Germinal center (tissue), 1 donor: ENCODE data around the gene FKBP7.
"Not testable (repeated sequence)": the region's sequence is repeated elsewhere in the genome, so short reads cannot be mapped to it uniquely, and the experiment has no call there.

Source experiments
- DNase-seq: peaks from one replicate; pipeline ENCODE4 v3.0.0; 2012; ENCODE audit warnings: mixed read lengths, low spot score

FKBP7 gene

GRCh38 chr2:178449700-178450523 lies 28.5 kb downstream of the FKBP7 start:
- DNase-seq = peak; percentile 2

- peak; percentile 9 for DNase-seq
Observed at GRCh38 chr2:178448968-178449661, 29.3 kb downstream of the FKBP7 start.

- DNase-seq = no peak
Observed at GRCh38 chr2:178441426-178441825, 37.0 kb downstream of the FKBP7 start.

GRCh38 chr2:178436662-178437061 lies 41.7 kb downstream of the FKBP7 start:
- no peak for DNase-seq

GRCh38 chr2:178429336-178429735 lies 49.1 kb downstream of the FKBP7 start:
- DNase-seq = no peak

- DNase-seq = no peak
Observed at GRCh38 chr2:178428396-178428806, 50.0 kb downstream of the FKBP7 start.

- DNase-seq = no peak
Observed at GRCh38 chr2:178427458-178427857, 50.9 kb downstream of the FKBP7 start.

GRCh38 chr2:178426388-178426787 lies 52.0 kb downstream of the FKBP7 start:
- no peak for DNase-seq

GRCh38 chr2:178425255-178425827 lies 53.1 kb downstream of the FKBP7 start:
- DNase-seq = no peak

GRCh38 chr2:178423746-178424145 lies 54.7 kb downstream of the FKBP7 start:
- DNase-seq = not testable (repeated sequence)

GRCh38 chr2:178422097-178422496 lies 56.3 kb downstream of the FKBP7 start:
- DNase-seq = no peak

GRCh38 chr2:178420463-178420999 lies 57.9 kb downstream of the FKBP7 start:
- no peak for DNase-seq

GRCh38 chr2:178419123-178419522 lies 59.3 kb downstream of the FKBP7 start:
- DNase-seq = no peak

- DNase-seq = no peak
Observed at GRCh38 chr2:178418426-178418825, 60.0 kb downstream of the FKBP7 start.

GRCh38 chr2:178417916-178418315 lies 60.5 kb downstream of the FKBP7 start:
- no peak for DNase-seq

- DNase-seq = no peak
Observed at GRCh38 chr2:178415979-178416378, 62.4 kb downstream of the FKBP7 start.

GRCh38 chr2:178414266-178415247 lies 63.8 kb downstream of the FKBP7 start:
- peak; percentile 81 for DNase-seq
